Body of pancreas (tissue), 4 donors: ENCODE measurements around the gene ENTHD1.

Source experiments
- CTCF ChIP-seq, 7 experiments: fragments of 450-650 bp in 4 of 7; fragments of 200-600 bp in 3 of 7; sonication (generic) in 3 of 7; IDR thresholded peaks; one replicate each; pipeline ENCODE4 v1.5.1; 2016 to 2019; ENCODE audit warnings: antibody characterized with exemption in 7 of 7
- POLR2A ChIP-seq, 3 donors: fragments of 450-650 bp; IDR thresholded peaks; one replicate each; pipeline ENCODE4 v1.6.1; 2016; ENCODE audit warnings: antibody characterized with exemption in 3 of 3, mild to moderate bottlenecking in 2 of 3

GRCh38 chr22:39941601-39942000 lies 48.0 kb upstream of the ENTHD1 start:
- TF ChIP-seq CTCF (IDR thresholded peaks at IDR 0.05) (no peak), POLR2A (IDR thresholded peaks at IDR 0.05) (no peak)
